GM12878 (cell line): ENCODE data around the gene RACK1. TPM values are rescaled to one million over a fixed set of nuclear protein-coding genes. Genes with fewer than 3 reads are reported as not detected.

Experiments used
- ASH2L ChIP-seq: fragments of 300-600, 200-600 bp; sonication (generic); IDR thresholded peaks from 2 replicates; pipeline ENCODE4 v1.6.1; 2017; ENCODE audit warnings: low read depth, mild to moderate bottlenecking, borderline replicate concordance
- ATF7 ChIP-seq: fragments of 450-650 bp; IDR thresholded peaks from 2 replicates; pipeline ENCODE4 v1.6.1; 2016; ENCODE audit warnings: low read depth, mild to moderate bottlenecking
- BACH1 ChIP-seq: fragments of 450-650 bp; IDR thresholded peaks from 2 replicates; pipeline ENCODE4 v1.6.1; 2017; ENCODE audit warnings: mild to moderate bottlenecking, borderline replicate concordance
- BRCA1 ChIP-seq: IDR thresholded peaks from 2 replicates; pipeline ENCODE4 v1.6.1; 2011; ENCODE audit warnings: low read depth, low read length, improper control_type of control experiment
- CHD4 ChIP-seq: fragments of 200-600 bp; sonication (generic); IDR thresholded peaks from 2 replicates; pipeline ENCODE4 v1.6.1; 2016; ENCODE audit warnings: mild to moderate bottlenecking
- ETV6 ChIP-seq, 2 experiments: fragments of 450-650 bp in 1 of 2; IDR thresholded peaks in 1 of 2; conservative IDR thresholded peaks in 1 of 2; 2 replicates each; pipeline ENCODE4 v1.6.1; 2014; ENCODE audit warnings: antibody characterized with exemption in 1 of 2, borderline replicate concordance in 1 of 2, low read depth in 1 of 2, mild to moderate bottlenecking in 1 of 2, moderate library complexity in 1 of 2
- HCFC1 ChIP-seq: fragments of 150-350 bp; IDR thresholded peaks from 2 replicates; pipeline ENCODE4 v1.6.1; 2014; ENCODE audit warnings: low read length
- HDAC6 ChIP-seq: fragments of 200-600 bp; sonication (generic); IDR thresholded peaks from one replicate; pipeline ENCODE4 v1.8.0; 2017; ENCODE audit warnings: antibody characterized with exemption; ENCODE audit not compliant: unreplicated experiment
- JUNB ChIP-seq: IDR thresholded peaks from 2 replicates; pipeline ENCODE4 v1.6.1; 2016; ENCODE audit warnings: antibody characterized with exemption, mild to moderate bottlenecking
- KLF5 ChIP-seq: fragments of 450-650 bp; IDR thresholded peaks from 2 replicates; pipeline ENCODE4 v1.6.1; 2014; ENCODE audit warnings: mild to moderate bottlenecking; ENCODE audit not compliant: partially characterized antibody
- NFXL1 ChIP-seq: fragments of 450-650 bp; IDR thresholded peaks from 2 replicates; pipeline ENCODE4 v1.6.1; 2017; ENCODE audit warnings: antibody characterized with exemption, mild to moderate bottlenecking, borderline replicate concordance
- POLR2AphosphoS2 ChIP-seq: IDR thresholded peaks from 2 replicates; pipeline ENCODE4 v1.6.1; 2011; ENCODE audit warnings: low read depth, mild to moderate bottlenecking, low read length, improper control_type of control experiment, moderate library complexity
- RFX5 ChIP-seq: IDR thresholded peaks from 2 replicates; pipeline ENCODE4 v1.6.1; 2011; ENCODE audit warnings: low read depth, low read length, improper control_type of control experiment
- TCF7 ChIP-seq: IDR thresholded peaks from 2 replicates; pipeline ENCODE4 v1.6.1; 2014; ENCODE audit warnings: antibody characterized with exemption, borderline replicate concordance
- ZNF274 ChIP-seq: IDR thresholded peaks from one replicate; pipeline ENCODE4 v1.8.0; 2011; ENCODE audit not compliant: insufficient read length, insufficient read depth
- polyA plus RNA-seq, 11 experiments: library from polyadenylated mRNA; depleted of rRNA in 4 of 11; unstranded in 6 of 11; stranded (reverse) in 5 of 11; fragments of >200 nt; fragmentation: Nextera tagmentation in 4 of 11; fragmentation: Illumina TruSeq in 1 of 11; extraction: Ambion mirVana in 4 of 11; extraction: Trizol in 1 of 11; gene quantifications; 1 replicate in 1 of 11; 2 replicates in 10 of 11; pipeline versions ENCODE4 v1.2.1 to v1.2.3, GENCODE V29; 2011 to 2016; ENCODE audit warnings: inconsistent platforms in 2 of 11, missing spikeins in 2 of 11, low read depth in 1 of 11
- total RNA-seq, 4 experiments: library from RNA; depleted of rRNA in 3 of 4; stranded (reverse); fragments of >200 nt in 3 of 4; fragmentation: Illumina TruSeq in 1 of 4; extraction: Trizol in 1 of 4; gene quantifications; 2 replicates each; pipeline versions ENCODE4 v1.2.1 to v1.2.3, GENCODE V29; 2013 to 2021
- TF ChIP-seq, protein P1 (sequence below): IDR thresholded peaks from 2 replicates; pipeline ENCODE4 v1.6.1; 2012; ENCODE audit warnings: low read length, inconsistent platforms
- TF ChIP-seq, protein P2 (sequence below): fragments of 450-650 bp; IDR thresholded peaks from 2 replicates; pipeline ENCODE4 v1.6.1; 2016; ENCODE audit warnings: mild to moderate bottlenecking
- TF ChIP-seq, protein P3 (sequence below): IDR thresholded peaks from 2 replicates; pipeline ENCODE4 v1.6.1; 2011; ENCODE audit warnings: borderline replicate concordance, low read depth, mild to moderate bottlenecking, moderate library complexity, mixed read lengths, low read length; ENCODE audit not compliant: insufficient read depth; ENCODE audit errors: extremely low read length
- TF ChIP-seq, protein P4 (sequence below): fragments of 450-650 bp; IDR thresholded peaks from 2 replicates; pipeline ENCODE4 v1.6.1; 2017; ENCODE audit warnings: mild to moderate bottlenecking, low read depth, inconsistent platforms; ENCODE audit not compliant: poor library complexity, severe bottlenecking

The RACK1 gene
- total and polyA plus RNA-seq, 10 of the 15 experiments (the other 5 are each of a cell fraction or from before 2014, with no cell fraction given) = 1,365 to 6,584 (median 4,167) TPM

DNA sequence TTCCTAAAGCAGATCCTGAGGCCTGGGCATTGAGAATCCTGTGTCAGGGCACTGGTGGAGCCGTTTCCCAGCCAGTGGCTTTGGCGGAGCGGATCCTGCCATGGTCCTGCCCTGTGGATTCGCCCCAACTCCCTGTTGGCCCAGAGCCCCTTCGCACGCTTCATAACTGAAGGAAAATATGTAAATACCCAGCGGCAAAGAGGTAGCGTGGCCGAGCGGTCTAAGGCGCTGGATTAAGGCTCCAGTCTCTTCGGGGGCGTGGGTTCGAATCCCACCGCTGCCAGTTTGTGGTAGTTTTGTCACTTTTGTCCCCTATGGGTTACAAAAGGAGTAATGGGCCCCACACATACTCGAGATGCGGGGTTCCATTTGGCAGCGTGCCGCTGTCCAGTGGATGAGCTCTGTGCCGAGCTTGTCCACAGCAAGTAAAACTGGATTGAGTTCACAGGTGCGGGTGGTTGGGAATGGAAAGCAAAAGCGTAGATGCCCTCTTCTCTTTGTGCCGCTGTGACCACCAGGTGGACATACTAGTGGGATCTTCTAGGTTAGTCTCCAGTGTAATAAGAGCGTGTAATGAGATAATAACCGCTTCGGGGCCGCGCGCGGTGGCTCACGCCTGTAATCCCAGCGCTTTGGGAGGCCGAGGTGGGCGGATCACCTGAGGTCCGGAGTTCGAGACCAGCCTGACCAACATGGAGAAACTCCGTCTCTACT is 56.0 kb downstream of the RACK1 start (continued):
- TF ChIP-seq, protein P1, sequence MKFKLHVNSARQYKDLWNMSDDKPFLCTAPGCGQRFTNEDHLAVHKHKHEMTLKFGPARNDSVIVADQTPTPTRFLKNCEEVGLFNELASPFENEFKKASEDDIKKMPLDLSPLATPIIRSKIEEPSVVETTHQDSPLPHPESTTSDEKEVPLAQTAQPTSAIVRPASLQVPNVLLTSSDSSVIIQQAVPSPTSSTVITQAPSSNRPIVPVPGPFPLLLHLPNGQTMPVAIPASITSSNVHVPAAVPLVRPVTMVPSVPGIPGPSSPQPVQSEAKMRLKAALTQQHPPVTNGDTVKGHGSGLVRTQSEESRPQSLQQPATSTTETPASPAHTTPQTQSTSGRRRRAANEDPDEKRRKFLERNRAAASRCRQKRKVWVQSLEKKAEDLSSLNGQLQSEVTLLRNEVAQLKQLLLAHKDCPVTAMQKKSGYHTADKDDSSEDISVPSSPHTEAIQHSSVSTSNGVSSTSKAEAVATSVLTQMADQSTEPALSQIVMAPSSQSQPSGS = no peak
- TF ChIP-seq JUNB (no peak), POLR2AphosphoS2 (no peak), BACH1 (0 out of 2 replicates have a peak, but pooled peaks have one; percentile 37), HDAC6 (no peak), CHD4 (peak; percentile 72; the same call in 1 of the 2 replicates), ZNF274 (no peak), RFX5 (no peak), KLF5 (no peak), ATF7 (no peak), HCFC1 (no peak), NFXL1 (no peak), ASH2L (no peak), TCF7 (no peak), BRCA1 (no peak), ETV6 (conservative IDR thresholded peaks at IDR 0.05 in 1 of 2, IDR thresholded peaks at IDR 0.05 in 1 of 2; ENCODE audit: borderline replicate concordance in 1 of 2, low read depth in 1 of 2) (no peak)
- TF ChIP-seq, protein P2, sequence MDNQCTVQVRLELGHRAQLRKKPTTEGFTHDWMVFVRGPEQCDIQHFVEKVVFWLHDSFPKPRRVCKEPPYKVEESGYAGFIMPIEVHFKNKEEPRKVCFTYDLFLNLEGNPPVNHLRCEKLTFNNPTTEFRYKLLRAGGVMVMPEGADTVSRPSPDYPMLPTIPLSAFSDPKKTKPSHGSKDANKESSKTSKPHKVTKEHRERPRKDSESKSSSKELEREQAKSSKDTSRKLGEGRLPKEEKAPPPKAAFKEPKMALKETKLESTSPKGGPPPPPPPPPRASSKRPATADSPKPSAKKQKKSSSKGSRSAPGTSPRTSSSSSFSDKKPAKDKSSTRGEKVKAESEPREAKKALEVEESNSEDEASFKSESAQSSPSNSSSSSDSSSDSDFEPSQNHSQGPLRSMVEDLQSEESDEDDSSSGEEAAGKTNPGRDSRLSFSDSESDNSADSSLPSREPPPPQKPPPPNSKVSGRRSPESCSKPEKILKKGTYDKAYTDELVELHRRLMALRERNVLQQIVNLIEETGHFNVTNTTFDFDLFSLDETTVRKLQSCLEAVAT = no peak
- TF ChIP-seq, protein P3, sequence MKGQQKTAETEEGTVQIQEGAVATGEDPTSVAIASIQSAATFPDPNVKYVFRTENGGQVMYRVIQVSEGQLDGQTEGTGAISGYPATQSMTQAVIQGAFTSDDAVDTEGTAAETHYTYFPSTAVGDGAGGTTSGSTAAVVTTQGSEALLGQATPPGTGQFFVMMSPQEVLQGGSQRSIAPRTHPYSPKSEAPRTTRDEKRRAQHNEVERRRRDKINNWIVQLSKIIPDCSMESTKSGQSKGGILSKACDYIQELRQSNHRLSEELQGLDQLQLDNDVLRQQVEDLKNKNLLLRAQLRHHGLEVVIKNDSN = no peak
- TF ChIP-seq, protein P4, sequence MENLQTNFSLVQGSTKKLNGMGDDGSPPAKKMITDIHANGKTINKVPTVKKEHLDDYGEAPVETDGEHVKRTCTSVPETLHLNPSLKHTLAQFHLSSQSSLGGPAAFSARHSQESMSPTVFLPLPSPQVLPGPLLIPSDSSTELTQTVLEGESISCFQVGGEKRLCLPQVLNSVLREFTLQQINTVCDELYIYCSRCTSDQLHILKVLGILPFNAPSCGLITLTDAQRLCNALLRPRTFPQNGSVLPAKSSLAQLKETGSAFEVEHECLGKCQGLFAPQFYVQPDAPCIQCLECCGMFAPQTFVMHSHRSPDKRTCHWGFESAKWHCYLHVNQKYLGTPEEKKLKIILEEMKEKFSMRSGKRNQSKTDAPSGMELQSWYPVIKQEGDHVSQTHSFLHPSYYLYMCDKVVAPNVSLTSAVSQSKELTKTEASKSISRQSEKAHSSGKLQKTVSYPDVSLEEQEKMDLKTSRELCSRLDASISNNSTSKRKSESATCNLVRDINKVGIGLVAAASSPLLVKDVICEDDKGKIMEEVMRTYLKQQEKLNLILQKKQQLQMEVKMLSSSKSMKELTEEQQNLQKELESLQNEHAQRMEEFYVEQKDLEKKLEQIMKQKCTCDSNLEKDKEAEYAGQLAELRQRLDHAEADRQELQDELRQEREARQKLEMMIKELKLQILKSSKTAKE = peak; percentile 58
